Amygdala (tissue), 56 donors: ENCODE measurements around the gene PRKAG2.

Experiments used
- DNase-seq, 56 donors: peaks; one replicate each; lab custom pipeline; 2025; lab: John Stamatoyannopoulos, UW

Gene PRKAG2

GRCh38 chr7:151623766-151624165 lies 253.1 kb downstream of the PRKAG2 start:
- DNase-seq = no peak

GRCh38 chr7:151621961-151622360 lies 255.0 kb downstream of the PRKAG2 start:
- no peak for DNase-seq

- DNase-seq = no peak
Measured at GRCh38 chr7:151616443-151617213, 260.3 kb downstream of the PRKAG2 start.

- DNase-seq = no peak
Measured at GRCh38 chr7:151615784-151616183, 261.1 kb downstream of the PRKAG2 start.

- no peak for DNase-seq
Measured at GRCh38 chr7:151615058-151615457, 261.9 kb downstream of the PRKAG2 start.

- DNase-seq = no peak
Measured at GRCh38 chr7:151614019-151614418, 262.9 kb downstream of the PRKAG2 start.

- no peak for DNase-seq
Measured at GRCh38 chr7:151611878-151612277, 265.0 kb downstream of the PRKAG2 start.

- DNase-seq = no peak
Measured at GRCh38 chr7:151611041-151611440, 265.9 kb downstream of the PRKAG2 start.

GRCh38 chr7:151608031-151608551 lies 268.8 kb downstream of the PRKAG2 start:
- no peak for DNase-seq

- no peak for DNase-seq
Measured at GRCh38 chr7:151607464-151607867, 269.4 kb downstream of the PRKAG2 start.

GRCh38 chr7:151603951-151604350 lies 273.0 kb downstream of the PRKAG2 start:
- DNase-seq = no peak

GRCh38 chr7:151601521-151602305 lies 275.2 kb downstream of the PRKAG2 start:
- DNase-seq = no peak

GRCh38 chr7:151600331-151600730 lies 276.6 kb downstream of the PRKAG2 start:
- DNase-seq = no peak

GRCh38 chr7:151599401-151600227 lies 277.3 kb downstream of the PRKAG2 start:
- peak in 1 of 56 donors; percentile 7 for DNase-seq

GRCh38 chr7:151597541-151598444 lies 279.1 kb downstream of the PRKAG2 start:
- no peak for DNase-seq

GRCh38 chr7:151595702-151596350 lies 281.1 kb downstream of the PRKAG2 start:
- no peak for DNase-seq

GRCh38 chr7:151592868-151593486 lies 283.9 kb downstream of the PRKAG2 start:
- no peak for DNase-seq

GRCh38 chr7:151592330-151592729 lies 284.6 kb downstream of the PRKAG2 start:
- no peak for DNase-seq

- DNase-seq = no peak
Measured at GRCh38 chr7:151591866-151592265, 285.0 kb downstream of the PRKAG2 start.
